HepG2 (cell line): ENCODE data around the gene TDP2. TPM values are rescaled to one million over a fixed set of nuclear protein-coding genes. Genes with fewer than 3 reads are reported as not detected.

Source experiments
- ATAC-seq: fragments of 200-7000 bp; cut with Tn5 transposase; 3 replicates; pipeline ENCODE4 v1.9.1; 2020; ENCODE audit warnings: mild to moderate bottlenecking, moderate library complexity
- BruUV-seq: library from RNA; stranded (reverse); fragments of 400-500 nt; replicated peaks from 2 replicates; lab custom pipeline; 2021; lab: Mats Ljungman, UMichigan
- CTCF ChIA-PET: fragments of 300-600 bp; formaldehyde crosslinking; extraction: SDS; loops from one replicate; lab custom pipeline; 2021; ENCODE audit warnings: low total read pairs, inconsistent platforms, low intra/inter-chr PET ratio; lab: Yijun Ruan, JAX
- POLR2A ChIA-PET: fragments of 350-600 bp; sonication (Branson Sonifier 250); formaldehyde crosslinking; loops from one replicate; lab custom pipeline; 2020; ENCODE audit warnings: antibody characterized with exemption, inconsistent platforms; lab: Yijun Ruan, JAX
- DNase-seq: peaks from one replicate; pipeline ENCODE4 v3.0.0-alpha.2; 2015; ENCODE audit warnings: low spot score
- FAIRE-seq: peaks from 3 replicates; lab custom pipeline; 2011; peaks lifted over from hg19 to GRCh38; lab: Jason Lieb, UNC
- H2AFZ ChIP-seq: one replicate; pipeline ENCODE4 v1.6.1; 2011; ENCODE audit warnings: low read length, inconsistent platforms
- H3K27ac ChIP-seq: fragments of 300-600 bp; 3 replicates; pipeline ENCODE4 v1.8.0; 2011; ENCODE audit warnings: mixed run types, mild to moderate bottlenecking, mixed read lengths, low read length, inconsistent platforms; ENCODE audit not compliant: insufficient read depth; ENCODE audit errors: extremely low read length
- H3K27me3 ChIP-seq, 2 experiments: fragments of 200-600 bp in 1 of 2; 2 replicates in 1 of 2; 3 replicates in 1 of 2; pipeline versions ENCODE4 v1.6.0 to v1.8.0; 2011; ENCODE audit warnings: low read length in 2 of 2, mild to moderate bottlenecking in 2 of 2, moderate library complexity in 2 of 2, inconsistent platforms in 1 of 2; ENCODE audit not compliant: insufficient read depth in 2 of 2, control insufficient read depth in 1 of 2
- H3K36me3 ChIP-seq, 2 experiments: fragments of 200-600 bp in 1 of 2; replicated peaks in 1 of 2; 2 replicates in 1 of 2; 3 replicates in 1 of 2; pipeline versions ENCODE4 v1.5.1 to v1.8.0; 2011; ENCODE audit warnings: low read length in 2 of 2, inconsistent platforms in 1 of 2; ENCODE audit not compliant: insufficient read depth in 2 of 2, control insufficient read depth in 1 of 2
- H3K4me1 ChIP-seq: 2 replicates; pipeline ENCODE4 v1.5.1; 2012; ENCODE audit warnings: low read length, inconsistent platforms; ENCODE audit not compliant: insufficient read depth
- H3K4me2 ChIP-seq: 2 replicates; pipeline ENCODE4 v1.6.0; 2011; ENCODE audit warnings: low read depth, low read length, inconsistent platforms
- H3K4me3 ChIP-seq, 3 experiments: fragments of 200-600 bp in 1 of 3; sonication (generic), shearing (Covaris generic) in 1 of 3; replicated peaks in 1 of 3; 2 replicates each; pipeline ENCODE4 v1.5.1; 2011 to 2016; ENCODE audit warnings: low read length in 3 of 3, inconsistent platforms in 2 of 3, low read depth in 2 of 3, mild to moderate bottlenecking in 2 of 3, control low read depth in 1 of 3, mixed read lengths in 1 of 3; ENCODE audit not compliant: insufficient read depth in 1 of 3
- H3K79me2 ChIP-seq: one replicate; pipeline ENCODE4 v1.6.1; 2011; ENCODE audit warnings: low read length, inconsistent platforms; ENCODE audit not compliant: insufficient read depth
- H3K9ac ChIP-seq: 2 replicates; pipeline ENCODE4 v1.6.0; 2011; ENCODE audit warnings: mild to moderate bottlenecking, low read depth, low read length, inconsistent platforms; ENCODE audit not compliant: insufficient read depth
- H3K9me3 ChIP-seq: 2 replicates; pipeline ENCODE4 v1.5.1; 2012; ENCODE audit warnings: mild to moderate bottlenecking, low read length
- H4K20me1 ChIP-seq: 2 replicates; pipeline ENCODE4 v1.6.0; 2011; ENCODE audit warnings: inconsistent platforms, mild to moderate bottlenecking, low read length, moderate library complexity; ENCODE audit not compliant: insufficient read depth
- AGO1 ChIP-seq: fragments of 200-400 bp; formaldehyde crosslinking; IDR thresholded peaks from 2 replicates; pipeline ENCODE4 v1.6.1; 2017; ENCODE audit warnings: mild to moderate bottlenecking, low read depth, low read length, moderate library complexity; ENCODE audit not compliant: poor library complexity, severe bottlenecking
- ATF1 ChIP-seq: IDR thresholded peaks from 2 replicates; pipeline ENCODE4 v1.6.1; 2016; ENCODE audit warnings: mild to moderate bottlenecking, control low read depth
- GABPB1 ChIP-seq: IDR thresholded peaks from 2 replicates; pipeline ENCODE4 v1.6.1; 2016; ENCODE audit warnings: mild to moderate bottlenecking, missing genetic modification reagents, moderate library complexity, missing compliant biosample characterization
- GATA4 ChIP-seq: sonication (generic); IDR thresholded peaks from 2 replicates; pipeline ENCODE4 v1.6.1; 2016; ENCODE audit warnings: antibody characterized with exemption, low read depth, borderline replicate concordance
- MIER2 ChIP-seq: IDR thresholded peaks from 2 replicates; pipeline ENCODE4 v1.6.1; 2016; ENCODE audit warnings: missing biosample characterization, missing genetic modification reagents
- RBM22 ChIP-seq: fragments of 200-400 bp; formaldehyde crosslinking; optimal IDR thresholded peaks from 2 replicates; pipeline ENCODE3; 2017; ENCODE audit warnings: mild to moderate bottlenecking, low read length, moderate library complexity
- STAT6 ChIP-seq: sonication (generic); formaldehyde crosslinking; IDR thresholded peaks from 2 replicates; pipeline ENCODE4 v1.4.0; 2020; ENCODE audit warnings: missing genetic modification reagents, mild to moderate bottlenecking, borderline replicate concordance
- ZBTB2 ChIP-seq: sonication (generic); formaldehyde crosslinking; IDR thresholded peaks from 2 replicates; pipeline ENCODE4 v1.8.0; 2022; ENCODE audit warnings: low read depth, missing genetic modification reagents
- ZNF124 ChIP-seq: sonication (generic); formaldehyde crosslinking; IDR thresholded peaks from 2 replicates; pipeline ENCODE4 v1.4.0; 2020; ENCODE audit warnings: missing genetic modification reagents
- ZNF253 ChIP-seq: sonication (generic); formaldehyde crosslinking; IDR thresholded peaks from 2 replicates; pipeline ENCODE4 v1.8.0; 2022; ENCODE audit warnings: mild to moderate bottlenecking, missing genetic modification reagents, borderline replicate concordance
- ZNF3 ChIP-seq: IDR thresholded peaks from 2 replicates; pipeline ENCODE4 v1.7.0; 2017; ENCODE audit warnings: inconsistent platforms
- ZNF530 ChIP-seq: sonication (generic); formaldehyde crosslinking; IDR thresholded peaks from 2 replicates; pipeline ENCODE4 v1.5.0; 2020; ENCODE audit warnings: low read depth, mild to moderate bottlenecking, missing genetic modification reagents
- ZNF562 ChIP-seq: sonication (generic); formaldehyde crosslinking; IDR thresholded peaks from 2 replicates; pipeline ENCODE4 v1.8.0; 2022; ENCODE audit warnings: missing genetic modification reagents, borderline replicate concordance
- ZNF7 ChIP-seq: IDR thresholded peaks from 2 replicates; pipeline ENCODE4 v1.6.1; 2016; ENCODE audit warnings: missing biosample characterization, missing genetic modification reagents
- WGBS: methylation state at CpG from one replicate; pipeline ENCODE4 v1.1.6; 2017; ENCODE audit warnings: low lambda C conversion rate; 5-methylcytosine and 5-hydroxymethylcytosine counted together
- in situ Hi-C: cut with HindIII; loops from 2 replicates; pipeline ENCODE4 v1.10.0; 2017; ENCODE audit warnings: low pct_unique_long_range_greater_than_20kb; ENCODE audit not compliant: extremely low pct_ligation_motif_present
- intact Hi-C: fragments of 100-400 bp; cut with micrococcal nuclease; formaldehyde crosslinking; loops from one replicate; pipeline ENCODE4 v1.10.0; 2022; ENCODE audit not compliant: unreplicated experiment
- polyA plus RNA-seq, 8 experiments: library from polyadenylated mRNA; depleted of rRNA in 3 of 8; stranded (reverse) in 7 of 8; unstranded in 1 of 8; fragments of >200 nt; fragmentation: Illumina TruSeq in 4 of 8; extraction: Trizol in 4 of 8; gene quantifications; 2 replicates each; pipeline versions ENCODE4 v1.2.1 to v1.2.3, GENCODE V29; 2011 to 2016; ENCODE audit warnings: low read depth in 4 of 8, missing spikeins in 1 of 8, mixed read lengths in 1 of 8; ENCODE audit not compliant: insufficient read depth in 1 of 8
- total RNA-seq, 5 experiments: library from RNA; depleted of rRNA; stranded (reverse); fragments of >200 nt; fragmentation: Illumina TruSeq; extraction: Trizol; gene quantifications; 2 replicates each; pipeline ENCODE4 v1.2.3, GENCODE V29; 2016; ENCODE audit warnings: low read depth in 1 of 5
- TF ChIP-seq, protein P1 (sequence below): IDR thresholded peaks from 2 replicates; pipeline ENCODE4 v1.6.1; 2012; ENCODE audit warnings: inconsistent platforms

Gene TDP2
- total and polyA plus RNA-seq, 2 of the 13 experiments (the other 11 are each of a cell fraction or from before 2014, with no cell fraction given) = 30.5 to 42.6 TPM

- intact Hi-C loops = loop anchor here (1.0 to 10.0 kb wide), 3 partner anchors 23 to 196 kb away; partner anchors contain the start of genes ACOT13 and ALDH5A1
- CTCF ChIA-PET = no interaction called here
Measured at GRCh38 chr6:24690593-24690992, 23.9 kb upstream of the TDP2 start.

DNA sequence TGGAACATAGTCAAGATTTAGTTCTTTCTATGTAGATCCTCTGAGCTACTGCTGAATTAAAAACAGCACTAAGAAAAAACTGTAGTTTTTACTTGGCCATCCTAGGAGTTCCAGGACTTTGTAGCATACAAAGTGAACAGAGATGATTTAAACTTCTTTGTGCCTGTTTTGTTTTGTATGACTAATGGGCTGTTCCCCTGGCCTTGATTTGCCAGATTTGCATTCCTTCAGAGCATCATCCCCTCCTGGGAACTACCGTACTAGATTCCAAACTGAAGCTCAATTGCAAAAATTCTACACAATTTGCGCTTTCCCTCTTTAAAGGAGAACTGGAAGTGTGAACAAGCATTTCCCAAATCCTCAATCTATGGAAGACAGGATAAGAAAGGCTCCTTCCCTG is 23.3 kb upstream of the TDP2 start:
- BruUV-seq = no TSS peak
- Histone ChIP-seq H3K27me3 (no peaks in the 10 kb centered on the region), H3K4me2 (no peak overlapping the region), H3K9ac (no peak overlapping the region), H3K27ac (no peak overlapping the region), H3K4me3 (no peak overlapping the region), H3K9me3 (no peaks in the 10 kb centered on the region), H2AFZ (no peak overlapping the region), H4K20me1 (no peaks in the 10 kb centered on the region), H3K36me3 (no peaks in the 10 kb centered on the region; a peak in 1 of 5 replicates), H3K4me1 (peaks cover 5% of the 10 kb centered on the region; the same call in 1 of the 2 replicates), H3K79me2 (no peaks in the 10 kb centered on the region)
- intact Hi-C loops = loop anchor here (1.0 to 10.0 kb wide), 3 partner anchors 23 to 195 kb away; partner anchors contain the start of genes ACOT13 and ALDH5A1
- no peak for ATAC-seq
- 98% methylated on average over 2 of the region's 2 CpGs for WGBS
- in situ Hi-C loops = loop anchor here (10.0 kb wide), 1 partner anchor 255 kb away; no protein-coding TSS in a partner anchor
- ChIA-PET POLR2A (interaction anchor here (0.8 kb wide), 1 partner anchor 23 kb away, joined by 3 read pairs; the partner anchor contains the start of genes ACOT13 and TDP2), CTCF (no interaction called here)
- DNase-seq = no peak
- no peak for FAIRE-seq
- TF ChIP-seq ZNF530 (CRISPR knock-in tag) (no peak), ZBTB2 (CRISPR knock-in tag) (no peak), STAT6 (CRISPR knock-in tag) (no peak), MIER2 (CRISPR knock-in tag) (no peak), ATF1 (no peak), GABPB1 (CRISPR knock-in tag) (no peak), RBM22 (no peak), GATA4 (no peak), AGO1 (no peak), ZNF253 (CRISPR knock-in tag) (no peak), ZNF562 (CRISPR knock-in tag) (no peak), ZNF124 (no peak)
- TF ChIP-seq, protein P1, sequence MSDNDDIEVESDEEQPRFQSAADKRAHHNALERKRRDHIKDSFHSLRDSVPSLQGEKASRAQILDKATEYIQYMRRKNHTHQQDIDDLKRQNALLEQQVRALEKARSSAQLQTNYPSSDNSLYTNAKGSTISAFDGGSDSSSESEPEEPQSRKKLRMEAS = no peak

More at GRCh38 chr6:24690593-24690992, 23.9 kb upstream of the TDP2 start:
- Histone ChIP-seq H3K27ac (no peak overlapping the region), H3K9me3 (no peaks in the 10 kb centered on the region), H3K4me1 (peaks cover 5% of the 10 kb centered on the region; the same call in 1 of the 2 replicates), H2AFZ (no peak overlapping the region), H3K9ac (no peak overlapping the region), H3K79me2 (no peaks in the 10 kb centered on the region), H3K36me3 (no peaks in the 10 kb centered on the region; a peak in 1 of 5 replicates), H4K20me1 (no peaks in the 10 kb centered on the region), H3K27me3 (no peaks in the 10 kb centered on the region), H3K4me3 (no peak overlapping the region), H3K4me2 (no peak overlapping the region)
- BruUV-seq = no TSS peak
- ATAC-seq (no peak), DNase-seq (no peak), FAIRE-seq (no peak)
- in situ Hi-C loops = loop anchor here (10.0 kb wide), 1 partner anchor 256 kb away; no protein-coding TSS in a partner anchor
- POLR2A ChIA-PET = no interaction called here
- TF ChIP-seq ZNF3 (CRISPR knock-in tag) (no peak), ZNF7 (CRISPR knock-in tag) (peak; percentile 41; the same call in 1 of the 2 replicates)
- 67% methylated on average over 1 of the region's 1 CpG for WGBS
